SK-N-SH (cell line): ENCODE data around the gene HDGF. TPM values are rescaled to one million over a fixed set of nuclear protein-coding genes. Genes with fewer than 3 reads are reported as not detected.

Experiments
- CTCF ChIA-PET: fragments of 300-600, 350-600 bp; formaldehyde crosslinking; extraction: SDS; loops from one replicate; lab custom pipeline; 2021; lab: Yijun Ruan, JAX
- POLR2A ChIA-PET: fragments of 350-600 bp; sonication (Branson Sonifier 250); formaldehyde crosslinking; extraction: SDS; loops from one replicate; lab custom pipeline; 2020; ENCODE audit warnings: antibody characterized with exemption, inconsistent platforms; lab: Yijun Ruan, JAX
- DNase-seq: peaks from one replicate; pipeline ENCODE4 v3.0.0; 2012
- H2AFZ ChIP-seq: fragments of 200-600 bp; sonication (generic); 2 replicates; pipeline ENCODE4 v1.8.1; 2016; ENCODE audit warnings: antibody characterized with exemption, mild to moderate bottlenecking, low read depth
- H3F3A ChIP-seq: fragments of 200-600 bp; sonication (generic); replicated peaks from 2 replicates; pipeline ENCODE3; 2016; ENCODE audit warnings: antibody characterized with exemption, mild to moderate bottlenecking; ENCODE audit not compliant: insufficient read depth
- H3K27ac ChIP-seq, 2 experiments: fragments of 200-500 bp in 1 of 2; fragments of 200-600 bp in 1 of 2; sonication (Bioruptor generic) in 1 of 2; sonication (generic), shearing (Covaris generic) in 1 of 2; 2 replicates each; pipeline versions ENCODE4 v1.5.1 to v1.6.1; 2014 to 2016; ENCODE audit warnings: low read depth in 2 of 2, inconsistent platforms in 1 of 2, low read length in 1 of 2, mild to moderate bottlenecking in 1 of 2, mixed read lengths in 1 of 2
- H3K27me3 ChIP-seq: fragments of 200-600 bp; sonication (generic), shearing (Covaris generic); 2 replicates; pipeline ENCODE4 v1.6.1; 2016; ENCODE audit warnings: mixed run types; ENCODE audit not compliant: insufficient read depth
- H3K36me3 ChIP-seq, 2 experiments: fragments of 200-500 bp in 1 of 2; fragments of 200-600 bp in 1 of 2; sonication (Bioruptor generic) in 1 of 2; sonication (generic) in 1 of 2; replicated peaks in 1 of 2; 2 replicates each; pipeline versions ENCODE3 to v1.5.1; 2014 to 2016; ENCODE audit warnings: low read length in 1 of 2, mild to moderate bottlenecking in 1 of 2; ENCODE audit not compliant: insufficient read depth in 2 of 2, control insufficient read depth in 1 of 2
- H3K4me1 ChIP-seq, 2 experiments: fragments of 200-500 bp in 1 of 2; fragments of 200-600 bp in 1 of 2; sonication (Bioruptor generic) in 1 of 2; sonication (generic), shearing (Covaris generic) in 1 of 2; 2 replicates each; pipeline versions ENCODE4 v1.5.1 to v1.6.1; 2014 to 2016; ENCODE audit warnings: low read depth in 1 of 2, low read length in 1 of 2, mixed run types in 1 of 2; ENCODE audit not compliant: insufficient read depth in 2 of 2, control insufficient read depth in 1 of 2
- H3K4me2 ChIP-seq: fragments of 200-600 bp; sonication (generic), shearing (Covaris generic); 2 replicates; pipeline ENCODE4 v1.6.1; 2017; ENCODE audit warnings: mixed run types
- H3K4me3 ChIP-seq, 2 experiments: fragments of 200-500 bp in 1 of 2; fragments of 200-600 bp in 1 of 2; sonication (Bioruptor generic) in 1 of 2; sonication (generic), shearing (Covaris generic) in 1 of 2; 2 replicates each; pipeline versions ENCODE4 v1.5.1 to v1.8.1; 2014 to 2016; ENCODE audit warnings: low read depth in 2 of 2, inconsistent platforms in 1 of 2, low read length in 1 of 2, mild to moderate bottlenecking in 1 of 2, mixed read lengths in 1 of 2, moderate library complexity in 1 of 2
- H3K79me2 ChIP-seq: fragments of 200-600 bp; sonication (generic); 2 replicates; pipeline ENCODE4 v1.8.1; 2017; ENCODE audit warnings: mild to moderate bottlenecking; ENCODE audit not compliant: insufficient read depth
- H3K9ac ChIP-seq: fragments of 200-600 bp; sonication (generic); 2 replicates; pipeline ENCODE4 v1.6.1; 2017; ENCODE audit warnings: mixed run types
- H3K9me2 ChIP-seq: fragments of 200-600 bp; sonication (generic); 2 replicates; pipeline ENCODE4 v1.6.1; 2017; ENCODE audit warnings: mixed run types
- H3K9me3 ChIP-seq: fragments of 200-600 bp; sonication (generic); 2 replicates; pipeline ENCODE4 v1.6.1; 2017; ENCODE audit warnings: mixed run types, mild to moderate bottlenecking, moderate library complexity
- H4K20me1 ChIP-seq: fragments of 200-600 bp; sonication (generic); 2 replicates; pipeline ENCODE4 v1.6.1; 2017; ENCODE audit warnings: mild to moderate bottlenecking, mixed run types; ENCODE audit not compliant: insufficient read depth
- CHD2 ChIP-seq: fragments of 150-350 bp; IDR thresholded peaks from 2 replicates; pipeline ENCODE4 v1.6.1; 2018; ENCODE audit warnings: low read length; ENCODE audit not compliant: partially characterized antibody
- CTCF ChIP-seq: fragments of 200-600 bp; sonication (generic); IDR thresholded peaks from 2 replicates; pipeline ENCODE4 v1.6.1; 2017; ENCODE audit warnings: antibody characterized with exemption, mild to moderate bottlenecking, moderate library complexity
- ELF1 ChIP-seq: IDR thresholded peaks from 2 replicates; pipeline ENCODE4 v1.4.0; 2012
- EZH2phosphoT487 ChIP-seq: fragments of 200-600 bp; sonication (generic); IDR thresholded peaks from 2 replicates; pipeline ENCODE4 v1.6.1; 2017; ENCODE audit warnings: low read depth, mixed run types, mild to moderate bottlenecking, antibody characterized with exemption, moderate library complexity, borderline replicate concordance
- GABPA ChIP-seq: IDR thresholded peaks from 2 replicates; pipeline ENCODE4 v1.4.0; 2012; ENCODE audit warnings: low read depth, mild to moderate bottlenecking
- MAX ChIP-seq: IDR thresholded peaks from 2 replicates; pipeline ENCODE4 v1.4.0; 2012; ENCODE audit warnings: low read depth
- MEF2A ChIP-seq: IDR thresholded peaks from 2 replicates; pipeline ENCODE4 v1.4.0; 2012; ENCODE audit warnings: low read depth, borderline replicate concordance
- MXI1 ChIP-seq: IDR thresholded peaks from 2 replicates; pipeline ENCODE4 v1.6.1; 2012; ENCODE audit warnings: mild to moderate bottlenecking, low read depth, low read length, improper control_type of control experiment
- NFIC ChIP-seq: IDR thresholded peaks from 2 replicates; pipeline ENCODE4 v1.4.0; 2012; ENCODE audit warnings: borderline replicate concordance
- RAD21 ChIP-seq: IDR thresholded peaks from 2 replicates; pipeline ENCODE4 v1.6.1; 2012; ENCODE audit warnings: mild to moderate bottlenecking, low read length
- RXRA ChIP-seq: IDR thresholded peaks from 2 replicates; pipeline ENCODE4 v1.4.0; 2012; ENCODE audit warnings: low read depth, mild to moderate bottlenecking, borderline replicate concordance
- TAF1 ChIP-seq: IDR thresholded peaks from 2 replicates; pipeline ENCODE4 v1.6.1; 2012; ENCODE audit warnings: low read depth, mild to moderate bottlenecking, low read length, moderate library complexity, borderline replicate concordance
- TCF12 ChIP-seq: IDR thresholded peaks from 2 replicates; pipeline ENCODE4 v1.4.0; 2012
- TEAD4 ChIP-seq: IDR thresholded peaks from 2 replicates; pipeline ENCODE4 v1.4.0; 2012; ENCODE audit warnings: mild to moderate bottlenecking, borderline replicate concordance; ENCODE audit not compliant: insufficient read depth
- ZBTB33 ChIP-seq: IDR thresholded peaks from 2 replicates; pipeline ENCODE4 v1.4.0; 2012; ENCODE audit warnings: low read depth, borderline replicate concordance
- WGBS: methylation state at CpG from one replicate; pipeline ENCODE4 v1.1.6; 2017; ENCODE audit warnings: low lambda C conversion rate; 5-methylcytosine and 5-hydroxymethylcytosine counted together
- polyA plus RNA-seq, 3 experiments: library from polyadenylated mRNA; depleted of rRNA; stranded (reverse); fragments of >200 nt; gene quantifications; 2 replicates each; pipeline ENCODE4 v1.2.3, GENCODE V29; 2012

Gene HDGF
- polyA plus RNA-seq, 1 of the 3 experiments (the other 2 are of a cell fraction), result 152 TPM

GRCh38 chr1:156751757-156752481, 444 bp upstream of the HDGF start (continued):
- TF ChIP-seq NFIC (no peak), MXI1 (peak; percentile 83), ZBTB33 (0 out of 2 replicates have a peak, but pooled peaks have one; percentile 57), ELF1 (peak; percentile 56; the same call in 1 of the 2 replicates), MEF2A (no peak), GABPA (peak; percentile 32), CHD2 (peak; percentile 80), RAD21 (no peak), EZH2phosphoT487 (no peak), TCF12 (peak; percentile 27; the same call in 1 of the 2 replicates), MAX (peak; percentile 95)

GRCh38 chr1:156750711-156751450, 594 bp downstream of the HDGF start:
- H2AFZ ChIP-seq, result no peak overlapping the region
- peak overlapping the region; percentile 88 for H3K4me2 ChIP-seq
- ChIA-PET POLR2A (interaction anchor here (0.6 to 2.3 kb wide), 10 partner anchors 10 to 139 kb away, joined by 3 to 26 read pairs (median 6); partner anchors contain the start of genes ISG20L2, METTL25B, MRPL24 and NTRK1), CTCF (interaction anchor here (0.8 to 3.9 kb wide), 14 partner anchors 10 to 365 kb away, joined by 3 to 30 read pairs (median 5); partner anchors contain the start of genes INSRR, METTL25B, MRPL24 and NES)
- 2% methylated on average over 24 of the region's 64 CpGs for WGBS
- peaks cover 73% of the 10 kb centered on the region for H3K79me2 ChIP-seq
- no peaks in the 10 kb centered on the region for H3K27me3 ChIP-seq
- DNase-seq, result peak; percentile 72
- H4K20me1 ChIP-seq, result no peaks in the 10 kb centered on the region
- H3K9me3 ChIP-seq, result no peaks in the 10 kb centered on the region
- no peak for TF ChIP-seq RXRA
- peak; percentile 48; the same call in 1 of the 2 replicates for TF ChIP-seq NFIC
- 0 out of 2 replicates have a peak, but pooled peaks have one; percentile 6 for TF ChIP-seq CTCF
- 0 out of 2 replicates have a peak, but pooled peaks have one; percentile 11 for TF ChIP-seq GABPA
- TF ChIP-seq MXI1, result peak; percentile 37; the same call in 1 of the 2 replicates
- peak; percentile 12; the same call in 1 of the 2 replicates for TF ChIP-seq TAF1
- peak; percentile 58; the same call in 1 of the 2 replicates for TF ChIP-seq MAX
- no peak for TF ChIP-seq TEAD4
- H3K9me2 ChIP-seq, result no peaks in the 10 kb centered on the region
- H3F3A ChIP-seq, result peaks cover 30% of the 10 kb centered on the region
- H3K4me3 ChIP-seq, result peak overlapping the region; percentile 78 to 98
- peaks cover 2 to 9% of the 10 kb centered on the region in 2 experiments for H3K36me3 ChIP-seq
- H3K4me1 ChIP-seq, result peaks cover 34 to 50% of the 10 kb centered on the region in 2 experiments
- H3K9ac ChIP-seq, result peak overlapping the region; percentile 100
- peak overlapping the region; percentile 100 for H3K27ac ChIP-seq
